T-helper 22 cell (primary cell): ENCODE data around the gene LRRC8C.

Source experiments
- DNase-seq: peaks from one replicate; pipeline ENCODE4 v3.0.0-alpha.2; 2020; ENCODE audit warnings: low read depth

LRRC8C gene

DNA sequence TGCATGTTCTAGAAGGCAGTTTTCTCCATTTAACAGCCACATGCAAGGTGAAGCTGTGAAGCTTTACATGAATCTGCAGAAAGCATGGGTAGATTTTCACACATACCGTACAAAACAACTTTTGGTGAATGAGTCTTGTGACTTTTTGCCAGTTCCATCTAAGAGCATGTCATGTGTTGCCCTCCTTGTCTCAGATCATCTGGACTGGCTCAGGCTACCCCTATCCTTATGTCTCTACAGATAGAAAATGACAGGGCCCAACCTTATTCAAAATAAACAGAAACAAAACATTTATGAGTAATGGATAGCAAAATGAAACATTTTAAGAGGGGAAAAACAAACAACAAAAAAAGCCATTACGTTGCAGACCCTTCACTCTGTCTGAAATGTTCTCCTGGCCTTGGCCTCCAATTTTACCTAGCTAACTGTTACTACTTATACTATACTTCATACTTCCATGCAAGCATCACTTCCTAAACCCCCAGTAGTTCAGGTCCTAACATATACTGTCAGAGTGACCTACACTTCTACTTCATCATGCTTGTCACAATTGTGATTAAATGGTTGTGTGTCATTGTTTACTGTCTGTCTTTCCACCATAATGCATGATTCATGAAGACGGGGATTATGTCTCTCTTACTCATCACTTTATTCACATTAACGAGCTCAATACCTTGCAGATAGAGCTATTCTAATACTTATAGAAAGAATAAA, 39.0 kb downstream of the LRRC8C start:
- no peak for DNase-seq

DNA sequence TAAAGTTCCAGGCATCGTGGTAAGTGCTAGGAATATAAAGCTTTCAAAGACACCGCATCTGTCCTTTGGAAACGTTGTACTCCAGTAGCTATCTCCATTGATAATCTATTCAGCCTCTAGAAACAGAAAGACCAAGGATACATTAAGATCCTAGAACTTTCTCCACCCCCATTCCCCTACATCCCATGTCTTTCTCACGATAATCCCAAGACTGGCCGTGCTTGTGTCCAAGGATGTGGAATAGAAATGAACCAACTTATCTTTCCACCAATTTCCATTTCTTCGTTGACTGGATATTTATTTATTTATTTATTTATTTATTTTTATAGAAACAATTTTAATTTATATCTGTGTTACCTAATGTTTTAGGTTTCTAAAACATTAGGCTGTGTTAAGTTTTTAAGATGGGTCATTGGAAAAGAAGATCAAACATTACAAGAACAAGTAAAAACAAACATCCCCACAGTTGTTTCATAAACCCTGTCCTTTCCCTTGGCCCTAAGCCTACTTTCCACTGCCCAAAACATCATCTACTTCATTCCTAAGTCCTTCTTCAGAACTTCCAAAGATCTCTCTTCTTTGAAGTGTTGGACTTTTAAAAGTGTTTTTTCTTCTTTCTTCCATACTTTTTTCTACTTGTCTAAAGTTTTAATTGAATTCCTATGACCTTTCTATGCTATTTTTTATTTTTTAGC, 39.7 kb downstream of the LRRC8C start:
- no peak for DNase-seq

DNA sequence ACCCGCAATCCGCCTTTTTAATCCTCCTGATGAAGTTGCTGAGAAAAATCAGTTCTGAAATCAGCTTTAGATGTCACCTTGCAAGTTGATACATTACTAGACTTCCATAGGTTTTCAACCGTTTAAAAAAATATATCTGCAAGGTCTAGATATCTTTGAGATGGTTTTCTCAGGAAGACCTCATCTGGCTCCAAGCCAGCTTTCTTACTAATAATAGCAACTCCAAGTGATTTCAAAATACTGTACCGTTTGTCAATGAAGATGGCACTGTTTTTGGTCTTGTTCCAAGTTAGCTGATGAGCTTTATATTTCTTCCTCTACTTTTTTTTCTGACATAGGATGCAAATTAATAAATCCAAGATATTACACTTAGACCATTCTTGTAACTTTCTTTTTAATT, 40.3 kb downstream of the LRRC8C start:
- no peak for DNase-seq

DNA sequence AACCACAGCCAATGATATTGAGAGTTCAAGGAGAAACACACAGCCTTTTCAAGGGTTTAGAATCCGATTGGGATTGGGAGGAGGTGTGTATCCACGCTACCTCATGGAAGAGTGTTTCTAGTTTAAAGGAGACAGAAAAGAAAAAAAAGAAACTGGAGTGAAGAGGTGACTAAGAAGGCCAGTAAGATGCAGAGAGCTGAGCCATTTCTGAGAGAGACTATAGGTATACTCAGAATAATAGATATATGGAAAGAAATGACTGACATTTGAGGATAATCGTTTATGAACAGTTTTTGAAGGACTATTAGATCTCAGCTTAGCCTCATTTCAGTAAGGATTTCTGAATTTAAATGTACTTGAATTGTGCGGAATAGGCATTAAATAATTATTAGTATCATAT, 42.8 kb downstream of the LRRC8C start:
- DNase-seq: no peak

DNA sequence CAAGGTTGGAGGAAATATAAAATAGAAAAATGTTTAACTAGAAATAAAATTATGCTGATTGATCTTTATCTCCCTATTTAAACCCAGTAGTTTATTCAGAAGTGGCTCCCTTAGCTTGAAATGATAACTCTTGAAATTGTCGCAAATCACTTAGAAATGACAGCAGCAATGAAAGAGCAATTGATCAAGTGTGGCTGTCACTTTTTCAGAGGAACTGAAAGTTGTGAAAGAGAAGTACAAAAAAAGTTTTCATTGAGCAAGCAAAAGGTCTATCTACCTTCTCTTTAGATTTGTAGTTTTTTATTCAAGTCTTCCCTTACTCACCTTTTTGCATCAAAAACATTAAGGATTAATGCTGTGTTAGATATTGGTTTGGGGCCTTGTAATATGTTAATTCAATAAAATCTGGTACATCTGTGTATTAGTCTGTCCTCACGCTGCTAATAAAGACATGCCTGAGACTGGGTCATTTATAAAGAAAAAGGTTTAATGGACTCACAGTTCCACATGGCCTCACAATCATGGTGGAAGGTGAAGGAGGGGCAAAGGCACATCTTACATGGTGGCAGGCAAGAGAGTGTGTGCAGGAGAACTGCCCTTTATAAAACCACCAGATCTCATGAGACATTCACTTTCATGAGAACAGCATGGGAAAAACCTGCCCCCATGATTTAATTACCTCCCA, 48.3 kb downstream of the LRRC8C start:
- DNase-seq: no peak

DNA sequence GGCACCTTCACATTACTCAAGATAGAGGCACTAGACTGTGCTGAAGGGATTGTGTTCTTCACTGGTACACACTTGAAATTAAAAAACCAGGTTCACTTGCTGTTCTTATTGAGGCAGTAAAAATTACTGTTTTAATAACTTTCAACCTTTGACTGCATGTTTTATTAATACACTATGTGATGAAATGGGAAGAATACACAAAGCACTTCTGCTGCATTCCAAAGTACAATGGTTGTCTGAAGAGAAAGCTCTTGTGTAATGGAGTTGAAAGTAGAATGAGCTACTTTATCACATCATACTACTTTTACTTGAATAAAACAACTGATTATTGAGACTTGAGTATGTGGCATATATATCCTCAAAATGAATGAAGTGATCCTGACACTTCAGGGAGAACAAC, 49.7 kb downstream of the LRRC8C start:
- no peak for DNase-seq

DNA sequence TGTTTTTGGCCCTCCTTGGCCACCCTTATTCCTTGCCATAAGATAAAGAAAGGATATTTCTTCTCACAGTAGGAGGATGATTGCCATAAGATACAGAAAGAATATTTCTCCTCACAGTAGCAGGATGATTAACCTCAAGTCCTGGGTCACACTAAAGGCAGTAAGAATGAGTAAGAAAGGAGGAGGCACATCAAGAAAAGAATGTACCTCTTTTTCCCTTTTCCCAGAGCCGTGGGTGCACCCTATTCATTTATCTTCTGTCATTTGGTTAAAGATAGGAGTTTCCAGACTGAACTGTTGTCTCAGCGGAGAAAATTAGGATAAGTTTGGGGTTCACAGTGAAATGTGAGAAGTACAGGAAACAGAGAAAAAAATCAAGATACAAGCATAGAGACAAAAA, 52.5 kb downstream of the LRRC8C start:
- no peak for DNase-seq

DNA sequence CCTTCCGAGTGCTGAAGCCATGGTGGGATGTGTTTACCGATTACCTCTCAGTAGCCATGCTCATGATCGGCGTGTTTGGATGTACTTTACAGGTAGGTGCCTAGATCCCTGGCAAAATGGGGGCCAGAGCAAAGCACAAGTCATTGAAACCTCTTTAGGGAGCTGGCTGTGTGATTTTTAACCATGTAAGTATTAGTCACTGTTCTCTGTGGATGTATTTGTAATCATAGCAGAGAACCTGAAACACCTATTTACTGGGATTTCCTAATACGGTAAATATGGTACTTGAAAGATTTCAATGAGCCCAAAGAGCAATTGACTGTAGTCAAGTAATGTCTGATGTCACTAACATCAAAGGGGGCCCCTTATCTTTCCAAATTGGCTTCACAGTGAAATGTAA, 53.6 kb downstream of the LRRC8C start:
- DNase-seq: no peak

DNA sequence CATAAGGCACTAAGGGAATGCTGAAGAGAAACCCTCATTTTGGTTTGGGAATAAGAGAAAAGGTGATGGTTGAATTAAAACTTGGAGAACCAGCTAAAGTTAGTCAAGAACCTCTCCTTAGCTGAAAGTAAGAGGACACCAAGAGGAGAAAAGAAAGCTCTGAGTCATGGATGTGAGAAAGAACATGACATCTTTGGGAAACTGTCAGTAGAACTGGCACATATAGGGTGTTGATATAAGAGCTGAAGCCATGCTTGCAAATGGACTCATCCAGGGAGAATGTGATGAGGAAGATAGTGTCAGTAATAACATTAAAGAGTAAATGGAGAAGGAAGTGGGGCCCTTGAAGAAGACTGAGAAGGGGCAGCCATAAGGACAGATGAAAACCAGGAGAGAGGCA, 54.3 kb downstream of the LRRC8C start:
- no peak for DNase-seq

DNA sequence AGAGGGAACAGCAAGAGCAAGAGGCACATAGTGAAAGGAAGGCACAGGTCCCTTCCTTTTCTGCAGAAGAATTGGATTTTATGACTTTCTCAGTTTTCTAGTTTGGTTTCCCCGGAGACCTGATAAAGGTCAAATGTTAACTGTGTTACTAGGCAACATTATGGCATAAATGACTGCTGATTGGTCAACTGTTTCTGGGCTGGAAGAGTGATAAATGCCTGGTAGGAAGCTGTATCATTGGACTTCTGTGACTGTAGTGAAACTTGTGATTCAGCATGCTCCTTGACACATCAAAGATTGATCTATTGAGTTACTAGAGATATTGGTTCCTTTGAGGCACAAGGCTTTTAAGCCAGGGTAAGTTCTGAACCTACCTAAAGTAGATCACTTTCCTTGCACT, 55.7 kb downstream of the LRRC8C start:
- no peak for DNase-seq

DNA sequence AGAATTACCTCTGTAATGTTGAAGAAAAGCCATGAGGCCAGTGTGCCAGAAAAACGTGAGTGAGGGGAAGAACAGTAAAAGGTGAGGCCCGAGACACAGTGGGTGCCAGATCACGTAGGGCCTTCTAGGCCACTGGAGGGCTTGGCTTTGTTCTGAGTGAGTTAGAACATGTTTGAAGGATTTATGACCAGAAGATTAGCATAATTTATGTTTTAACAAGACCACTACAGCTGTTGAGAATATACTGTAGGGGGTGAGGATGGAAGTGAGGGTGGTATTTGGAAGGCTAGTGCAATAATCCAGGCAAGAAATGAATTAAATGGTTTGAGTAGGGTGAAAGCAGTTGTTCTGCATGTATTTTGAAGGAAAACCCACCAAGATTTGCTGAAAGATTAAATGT, 56.3 kb downstream of the LRRC8C start:
- DNase-seq: no peak

DNA sequence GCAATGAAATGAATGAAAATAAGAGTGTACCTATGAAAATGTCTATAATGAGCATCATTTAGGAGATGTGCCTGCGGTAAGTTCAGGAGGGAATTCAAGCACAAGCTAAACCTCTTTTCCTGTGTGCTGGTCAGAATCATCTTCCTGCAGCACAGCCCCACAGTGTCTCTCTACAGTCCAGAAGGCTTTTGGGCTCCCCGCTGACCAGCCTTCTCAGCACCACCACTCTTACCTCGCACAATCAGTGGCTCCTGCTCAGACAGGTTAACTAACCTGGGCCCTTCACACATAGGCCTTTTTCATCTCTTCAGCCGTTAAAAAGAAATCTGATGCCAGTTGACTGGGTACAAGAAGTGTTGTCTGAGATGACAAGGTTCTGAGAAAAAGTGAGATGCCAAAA, 57.7 kb downstream of the LRRC8C start:
- no peak for DNase-seq

DNA sequence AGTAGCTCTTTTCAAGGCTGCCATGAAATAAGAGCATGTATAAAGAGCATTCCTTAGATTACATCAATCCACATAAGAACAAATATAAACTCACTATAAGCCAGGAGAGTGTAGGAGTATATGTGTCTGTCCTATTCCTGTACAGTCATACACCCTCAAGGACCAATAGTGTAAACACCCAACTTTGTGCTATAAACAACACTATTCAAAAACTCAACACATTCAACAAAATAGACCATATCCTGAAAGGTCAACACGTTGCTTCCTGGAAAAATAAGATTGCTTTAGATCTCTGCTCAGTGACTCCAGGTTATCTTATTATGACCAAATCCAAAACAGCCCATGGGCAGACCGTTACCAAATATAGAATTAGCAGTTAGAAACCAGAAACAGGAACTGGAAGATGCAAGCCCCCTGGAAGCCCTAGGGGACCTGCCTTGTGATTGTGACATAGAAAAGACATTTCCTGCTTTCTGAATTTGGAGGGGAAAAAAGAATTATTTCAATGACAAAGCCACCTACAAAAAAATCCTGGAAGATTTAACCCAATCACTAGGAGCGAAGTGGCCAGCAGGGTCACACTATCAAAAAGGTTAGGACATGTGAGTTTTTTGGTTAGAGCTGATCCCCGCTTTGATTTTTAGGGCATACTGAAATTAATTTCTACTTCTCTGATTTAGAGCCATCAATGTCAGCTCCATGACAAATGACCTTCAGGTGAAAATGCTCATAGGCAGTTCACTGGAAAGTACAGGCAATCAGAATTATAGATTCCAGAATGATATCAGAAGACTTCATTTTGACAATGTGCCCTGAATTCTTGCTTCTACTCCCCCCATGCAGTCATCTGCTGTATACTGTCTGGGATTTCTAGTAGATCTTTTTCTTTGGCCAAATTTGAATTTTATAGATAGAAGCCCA, 59.9 kb downstream of the LRRC8C start:
- DNase-seq: no peak

DNA sequence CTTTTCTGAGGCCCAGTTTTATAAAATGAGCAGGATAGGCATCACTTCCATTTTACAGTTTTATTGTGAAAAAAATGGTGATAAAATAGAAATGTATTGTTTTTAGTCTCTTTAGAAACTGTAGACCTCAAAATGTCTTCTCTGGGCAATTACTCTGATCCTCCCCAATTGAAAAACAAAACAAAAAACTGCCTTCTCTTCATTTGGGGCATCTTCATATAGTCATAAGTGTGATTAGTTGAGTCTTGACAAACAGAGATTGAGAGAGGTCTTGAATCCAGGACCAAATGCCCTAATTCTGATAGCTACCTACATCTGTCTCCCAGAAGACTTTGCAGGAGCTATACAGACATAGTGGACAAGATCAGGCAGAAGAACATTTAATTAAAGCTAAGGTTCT, 62.9 kb downstream of the LRRC8C start:
- no peak for DNase-seq

DNA sequence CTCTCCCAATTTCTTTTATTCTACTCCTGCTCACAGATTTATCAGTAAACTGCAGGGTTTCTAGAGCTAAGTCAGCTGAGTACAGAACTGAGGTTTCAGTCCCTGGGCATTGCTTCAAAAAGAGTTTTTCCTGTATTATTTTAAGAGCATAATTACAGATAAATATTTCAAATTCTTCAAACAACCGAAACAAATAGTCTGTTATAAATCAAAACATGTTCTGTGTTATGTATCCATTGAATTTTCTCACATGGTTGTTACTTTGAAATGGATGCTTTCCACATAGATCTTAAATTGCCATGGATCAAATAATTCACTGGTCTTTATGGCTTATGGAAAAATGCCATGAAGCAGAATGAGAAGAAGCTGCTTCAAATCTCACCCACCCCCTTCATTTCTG, 64.5 kb downstream of the LRRC8C start:
- no peak for DNase-seq

DNA sequence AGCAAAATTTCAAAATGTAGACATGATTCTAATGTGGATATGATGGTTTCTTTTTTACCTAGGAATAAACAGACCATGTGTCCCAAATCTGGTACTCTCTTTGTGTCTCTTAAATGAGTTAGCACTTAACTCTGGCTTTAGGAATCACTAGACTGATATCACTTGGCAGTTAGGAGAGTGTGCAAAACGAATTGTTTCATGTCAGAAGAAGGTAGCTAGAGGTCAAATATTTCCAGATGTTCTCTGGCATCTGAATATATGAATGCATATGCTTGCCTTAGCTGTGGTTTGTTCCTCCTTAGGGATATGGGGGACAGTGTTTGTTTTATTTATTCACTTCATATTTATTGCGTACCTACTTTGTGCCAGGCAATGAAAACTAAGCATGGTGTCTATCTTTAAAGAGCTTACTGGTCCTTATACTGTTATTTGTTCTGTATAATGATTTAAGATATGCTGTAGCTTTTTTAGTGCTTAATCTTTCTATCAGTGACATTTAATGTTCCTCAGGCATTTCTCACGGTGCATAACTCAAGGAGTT, 65.2 kb downstream of the LRRC8C start:
- no peak for DNase-seq

DNA sequence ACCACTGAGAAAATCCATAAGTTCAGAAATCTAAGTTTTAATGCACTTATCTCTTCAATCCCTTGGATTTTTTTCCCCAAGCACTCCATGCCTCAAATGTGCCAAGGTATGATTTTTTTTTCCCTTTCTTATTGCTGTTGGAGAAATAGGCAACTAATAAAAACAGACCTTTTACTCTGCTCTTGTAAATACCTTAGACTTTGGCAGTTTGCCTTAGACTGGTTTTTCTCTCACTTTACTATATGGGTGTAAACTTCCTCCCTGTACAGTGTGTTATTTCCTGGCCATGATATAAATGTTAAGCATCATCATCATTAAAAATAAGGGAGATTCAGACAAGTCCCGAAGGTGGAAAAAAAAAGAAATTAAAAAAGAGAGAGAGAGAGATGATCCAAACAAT, 65.7 kb downstream of the LRRC8C start:
- DNase-seq: no peak

DNA sequence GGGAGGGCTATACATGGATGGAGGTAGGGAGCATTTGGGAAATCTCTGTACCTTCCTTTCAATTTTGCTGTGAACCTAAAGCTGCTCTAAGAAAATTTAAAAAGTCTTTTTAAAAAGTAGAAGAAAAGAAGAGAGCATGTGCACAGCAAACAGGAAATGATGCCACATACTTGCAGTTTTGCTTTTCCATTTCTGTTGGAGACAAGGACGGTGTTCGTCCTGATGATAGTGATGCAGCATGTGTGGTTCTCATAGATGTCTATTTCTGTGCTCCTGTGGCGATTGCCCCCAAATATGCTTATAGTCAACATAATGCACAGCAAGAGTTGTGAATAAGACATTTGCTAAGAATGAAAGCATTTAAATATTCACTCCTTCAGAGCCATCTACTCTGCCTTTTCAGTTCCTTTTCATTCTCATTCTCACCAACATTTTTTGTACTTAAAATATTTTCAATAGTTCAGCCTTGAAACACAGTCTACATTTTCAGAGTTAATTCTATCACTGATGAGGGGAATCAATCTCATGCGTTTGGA, 66.6 kb downstream of the LRRC8C start:
- no peak for DNase-seq

DNA sequence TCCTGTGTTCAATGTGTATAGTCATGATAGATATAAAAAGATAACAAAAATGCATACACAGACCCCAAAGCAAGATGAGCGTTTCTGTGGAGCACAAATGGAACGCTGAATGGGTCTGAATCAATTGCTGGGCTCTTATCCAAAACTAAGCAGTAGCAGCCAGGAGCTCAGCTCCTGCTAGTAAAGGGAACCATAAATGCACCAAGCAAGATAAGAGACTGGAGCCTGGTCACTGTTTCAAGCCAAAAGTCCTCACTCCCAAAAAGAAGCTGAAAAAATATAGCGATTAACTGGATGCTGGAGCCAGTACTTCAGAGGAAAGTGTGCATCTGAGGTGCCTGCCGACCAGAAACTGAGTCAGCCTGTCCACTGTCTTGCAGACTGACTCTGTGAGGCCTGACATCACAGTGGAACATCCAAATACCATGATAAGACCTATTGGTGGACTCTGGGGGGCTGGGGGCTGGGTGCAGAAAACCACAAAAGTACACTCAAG, 68.9 kb downstream of the LRRC8C start:
- no peak for DNase-seq

DNA sequence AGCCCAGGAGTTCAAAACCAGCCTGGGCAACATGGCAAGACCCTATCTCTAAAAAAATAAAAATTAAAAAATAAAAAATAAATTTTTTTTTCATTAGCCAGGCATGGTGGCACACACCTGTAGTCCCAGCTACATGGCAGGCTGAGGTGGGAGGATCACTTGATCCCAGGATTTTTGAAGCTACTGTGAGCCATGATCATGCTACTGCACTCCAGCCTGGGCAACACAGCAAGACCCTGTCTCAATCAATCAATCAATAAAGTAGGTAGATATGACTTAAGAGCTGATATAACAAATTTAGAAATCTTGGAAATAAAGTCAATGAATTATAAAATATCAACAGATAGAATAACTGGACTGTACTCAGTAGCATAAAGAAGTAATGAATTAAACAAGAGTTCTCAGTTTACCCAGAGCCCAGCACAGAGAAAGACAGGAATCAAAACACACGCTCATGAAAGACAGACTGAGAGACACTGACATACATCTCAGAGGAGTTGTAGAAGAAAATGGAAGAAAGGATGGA, 69.7 kb downstream of the LRRC8C start:
- DNase-seq: no peak

DNA sequence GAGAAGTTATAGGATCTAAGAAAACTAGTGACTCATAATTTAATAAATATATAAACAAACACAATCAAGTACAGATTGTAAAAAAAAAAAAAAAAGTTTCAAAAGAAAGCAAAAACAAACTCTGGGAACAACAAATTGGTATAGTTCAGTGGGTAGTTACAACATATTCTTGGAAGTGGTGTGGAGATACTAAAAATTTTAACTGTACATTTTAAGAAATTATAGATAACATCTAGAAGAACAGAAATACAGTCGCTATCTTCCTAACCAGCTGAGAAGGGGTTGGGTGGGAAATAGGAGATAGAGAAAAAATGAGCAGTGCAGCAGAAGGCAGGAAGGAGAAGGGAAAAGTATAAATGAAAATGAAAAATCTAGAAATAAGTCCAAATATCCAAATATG, 70.5 kb downstream of the LRRC8C start:
- DNase-seq: no peak
